ENCODE measurements around the gene PITX1.

The PITX1 gene

DNA sequence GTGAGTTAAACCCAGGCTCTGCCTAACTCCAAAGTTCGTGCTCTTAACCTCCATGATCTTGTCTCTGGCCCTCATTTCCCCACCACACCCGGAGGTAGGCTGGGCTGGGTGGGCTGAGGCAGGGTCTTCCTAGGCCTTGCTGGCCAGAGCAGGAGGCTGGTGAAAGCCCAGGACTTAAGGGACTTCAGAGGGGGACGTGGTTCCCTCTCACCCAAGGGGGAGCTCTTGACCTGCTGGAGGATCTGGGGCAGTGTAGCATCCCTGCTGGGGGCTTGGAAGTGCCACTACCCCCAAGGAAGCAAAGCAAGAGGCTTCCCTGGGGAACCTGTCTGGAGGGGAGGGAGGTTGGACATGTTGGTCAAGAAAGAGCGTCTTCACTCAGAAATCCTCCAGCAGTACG lies 14.7 kb downstream of the PITX1 start:
- H3K27me3 ChIP-seq (ENCODE audit: control insufficient read depth, insufficient read depth, low read length): no peaks in the 10 kb centered on the region
- WGBS (ENCODE audit: insufficient coverage, insufficient read length): no CpG with 5 or more reads among the region's 5 CpGs
- no peak overlapping the region for H3K27ac ChIP-seq (ENCODE audit: low read length)
- DNase-seq (ENCODE audit: low read depth, low spot score): no peak
- no peaks in the 10 kb centered on the region; the same call in 1 of the 2 replicates for H3K36me3 ChIP-seq (ENCODE audit: control insufficient read depth, insufficient read depth, low read length)
- H3K4me3 ChIP-seq (ENCODE audit: low read length): no peak overlapping the region
- H3K9me3 ChIP-seq (ENCODE audit: control insufficient read depth, insufficient read depth, low read length): no peaks in the 10 kb centered on the region
- H3K4me1 ChIP-seq (ENCODE audit: control insufficient read depth, insufficient read depth, low read length): peaks cover 1% of the 10 kb centered on the region; the same call in 1 of the 2 replicates

DNA sequence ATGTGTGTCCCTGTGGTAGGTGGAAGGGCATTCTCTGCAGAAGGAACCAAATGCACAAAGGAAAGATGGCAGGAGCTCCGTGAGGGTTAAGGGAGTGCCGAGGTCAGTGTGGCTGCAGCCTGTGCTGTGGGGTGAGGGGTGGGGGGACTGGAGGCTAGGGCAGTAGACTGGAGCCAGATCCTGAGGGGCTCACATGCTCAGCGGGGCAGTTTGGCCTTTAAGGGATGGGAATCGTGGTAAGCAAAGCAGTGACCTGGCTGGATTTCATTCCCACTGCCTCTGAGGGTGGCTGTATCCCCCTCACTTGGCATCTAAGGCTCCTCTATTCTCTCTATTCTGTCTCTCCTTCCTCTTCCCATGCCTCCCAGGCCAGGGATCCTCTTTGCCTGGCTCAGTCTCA lies 15.6 kb downstream of the PITX1 start:
- DNase-seq (ENCODE audit: low read depth, low spot score): no peak
- Histone ChIP-seq H3K9me3 (ENCODE audit: control insufficient read depth, insufficient read depth, low read length) (no peaks in the 10 kb centered on the region), H3K27ac (ENCODE audit: low read length) (no peak overlapping the region), H3K4me3 (ENCODE audit: low read length) (no peak overlapping the region), H3K4me1 (ENCODE audit: control insufficient read depth, insufficient read depth, low read length) (peaks cover 1% of the 10 kb centered on the region; the same call in 1 of the 2 replicates), H3K36me3 (ENCODE audit: control insufficient read depth, insufficient read depth, low read length) (no peaks in the 10 kb centered on the region; the same call in 1 of the 2 replicates), H3K27me3 (ENCODE audit: control insufficient read depth, insufficient read depth, low read length) (no peaks in the 10 kb centered on the region)
- WGBS (ENCODE audit: insufficient coverage, insufficient read length): no CpG with 5 or more reads among the region's 4 CpGs

DNA sequence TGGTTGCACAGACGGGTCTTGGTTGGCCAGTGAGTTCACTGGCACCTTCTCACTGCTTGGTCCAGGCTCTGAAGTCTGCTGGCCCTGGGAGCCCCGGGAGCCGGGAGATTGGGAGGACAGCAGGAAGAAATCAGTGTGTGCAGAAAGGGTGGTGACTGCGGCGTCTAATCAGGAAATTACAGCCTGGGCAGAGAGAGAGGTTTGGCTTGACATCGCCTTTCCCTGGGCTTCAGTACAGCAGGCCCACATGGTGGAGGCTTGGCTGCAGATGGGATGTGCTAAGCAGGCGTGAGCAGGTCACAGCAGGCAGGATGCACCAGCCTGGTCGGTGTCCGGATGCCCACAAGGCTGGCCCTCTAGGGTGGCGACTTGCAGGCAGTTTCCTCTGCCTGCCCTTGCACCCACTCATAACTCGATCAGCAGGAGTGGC lies 17.2 kb downstream of the PITX1 start:
- peaks cover 1% of the 10 kb centered on the region; the same call in 1 of the 2 replicates for H3K4me1 ChIP-seq (ENCODE audit: control insufficient read depth, insufficient read depth, low read length)
- no CpG with 5 or more reads among the region's 11 CpGs for whole genome bisulfite sequencing (ENCODE audit: insufficient coverage, insufficient read length)
- H3K36me3 ChIP-seq (ENCODE audit: control insufficient read depth, insufficient read depth, low read length): no peaks in the 10 kb centered on the region; the same call in 1 of the 2 replicates
- H3K27ac ChIP-seq (ENCODE audit: low read length): no peak overlapping the region
- no peaks in the 10 kb centered on the region for H3K27me3 ChIP-seq (ENCODE audit: control insufficient read depth, insufficient read depth, low read length)
- no peak overlapping the region for H3K4me3 ChIP-seq (ENCODE audit: low read length)
- H3K9me3 ChIP-seq (ENCODE audit: control insufficient read depth, insufficient read depth, low read length): no peaks in the 10 kb centered on the region
- no peak for DNase-seq (ENCODE audit: low read depth, low spot score)

DNA sequence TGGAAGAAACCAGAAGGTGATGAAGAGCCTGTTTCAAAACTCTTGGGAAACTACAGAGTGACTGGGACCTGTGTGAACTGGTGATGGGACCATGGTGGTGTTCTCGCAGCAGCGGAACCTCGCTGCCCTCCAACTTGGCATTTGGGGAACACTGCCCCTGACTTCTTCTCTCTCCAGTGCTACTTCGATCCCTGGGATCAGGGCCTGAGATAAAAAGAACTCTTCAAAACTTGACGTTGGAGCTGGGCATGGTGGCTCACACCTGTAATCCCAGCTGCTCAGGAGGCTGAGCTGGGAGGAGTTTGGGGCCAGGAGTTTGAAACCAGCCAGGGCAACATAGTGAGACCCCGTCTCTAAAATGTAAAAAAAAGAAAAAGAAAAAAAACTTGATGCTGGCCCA lies 18.1 kb downstream of the PITX1 start:
- no peak for DNase-seq (ENCODE audit: low read depth, low spot score)
- H3K9me3 ChIP-seq (ENCODE audit: control insufficient read depth, insufficient read depth, low read length): no peaks in the 10 kb centered on the region
- no peak overlapping the region for H3K27ac ChIP-seq (ENCODE audit: low read length)
- H3K36me3 ChIP-seq (ENCODE audit: control insufficient read depth, insufficient read depth, low read length): no peaks in the 10 kb centered on the region; the same call in 1 of the 2 replicates
- H3K4me3 ChIP-seq (ENCODE audit: low read length): no peak overlapping the region
- peaks cover 1% of the 10 kb centered on the region; the same call in 1 of the 2 replicates for H3K4me1 ChIP-seq (ENCODE audit: control insufficient read depth, insufficient read depth, low read length)
- no peaks in the 10 kb centered on the region for H3K27me3 ChIP-seq (ENCODE audit: control insufficient read depth, insufficient read depth, low read length)
- no CpG with 5 or more reads among the region's 6 CpGs for WGBS (ENCODE audit: insufficient coverage, insufficient read length)

DNA sequence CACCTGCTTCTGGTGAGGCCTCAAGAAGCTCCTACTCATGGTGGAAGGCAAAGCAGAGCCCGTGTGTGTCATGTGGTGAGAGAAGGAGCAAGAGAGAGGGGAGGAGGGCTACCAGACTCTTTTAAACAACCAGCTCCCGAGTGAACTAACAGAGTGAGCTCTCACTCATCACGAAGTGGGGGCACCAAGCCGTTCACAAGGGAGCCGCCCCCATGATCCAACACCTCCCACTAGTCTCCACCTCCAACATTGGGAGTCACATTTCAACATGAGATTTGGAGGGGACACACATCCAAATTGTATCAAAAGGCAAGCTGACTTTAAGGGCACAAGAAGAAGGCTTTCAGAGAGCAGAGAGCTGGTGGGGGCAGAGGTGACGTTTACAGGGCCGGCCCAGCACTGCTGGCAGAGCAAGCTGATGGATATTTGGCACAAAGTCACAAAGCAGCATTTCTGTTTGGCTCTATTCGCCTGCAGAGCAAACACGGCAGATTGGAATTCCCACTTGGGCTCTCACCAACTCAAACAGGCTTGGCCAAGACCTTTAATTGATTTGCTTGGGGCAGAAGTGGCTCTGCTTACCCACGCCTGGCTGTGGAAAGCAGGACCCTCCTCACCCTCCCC lies 20.0 kb downstream of the PITX1 start:
- no CpG with 5 or more reads among the region's 10 CpGs for WGBS (ENCODE audit: insufficient coverage, insufficient read length)
- DNase-seq (ENCODE audit: low read depth, low spot score): no peak
- no peak overlapping the region for H3K27ac ChIP-seq (ENCODE audit: low read length)

DNA sequence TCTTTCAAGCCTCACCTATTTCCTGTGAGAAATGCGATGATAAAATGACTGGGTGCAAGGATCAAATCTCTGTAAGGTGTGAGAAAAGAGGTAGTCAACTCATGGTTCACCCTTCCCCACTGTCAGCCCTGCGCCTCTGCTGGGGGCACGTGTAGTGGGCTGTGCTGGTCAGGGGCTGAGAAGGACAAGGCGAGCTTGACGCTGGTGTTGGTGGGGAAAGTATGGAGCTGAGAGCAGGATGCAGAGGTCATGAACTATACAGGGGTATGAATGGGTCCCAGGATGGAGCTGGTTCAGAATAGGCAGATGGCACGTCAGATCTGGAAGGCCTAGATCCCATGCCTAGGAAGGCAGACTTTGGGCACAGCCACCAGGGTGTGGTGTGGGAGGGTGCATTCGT lies 20.6 kb downstream of the PITX1 start:
- no peaks in the 10 kb centered on the region for H3K27me3 ChIP-seq (ENCODE audit: control insufficient read depth, insufficient read depth, low read length)
- peaks cover 1% of the 10 kb centered on the region; the same call in 1 of the 2 replicates for H3K4me1 ChIP-seq (ENCODE audit: control insufficient read depth, insufficient read depth, low read length)
- H3K36me3 ChIP-seq (ENCODE audit: control insufficient read depth, insufficient read depth, low read length): no peaks in the 10 kb centered on the region
- no peak overlapping the region for H3K4me3 ChIP-seq (ENCODE audit: low read length)
- H3K27ac ChIP-seq (ENCODE audit: low read length): no peak overlapping the region
- no CpG with 5 or more reads among the region's 7 CpGs for WGBS (ENCODE audit: insufficient coverage, insufficient read length)
- H3K9me3 ChIP-seq (ENCODE audit: control insufficient read depth, insufficient read depth, low read length): no peaks in the 10 kb centered on the region
- DNase-seq (ENCODE audit: low read depth, low spot score): no peak

More for the DNA sequence above, 20.0 kb downstream of the PITX1 start:
- H3K36me3 ChIP-seq (ENCODE audit: control insufficient read depth, insufficient read depth, low read length): no peaks in the 10 kb centered on the region
- no peaks in the 10 kb centered on the region for H3K27me3 ChIP-seq (ENCODE audit: control insufficient read depth, insufficient read depth, low read length)
- no peak overlapping the region for H3K4me3 ChIP-seq (ENCODE audit: low read length)
- H3K4me1 ChIP-seq (ENCODE audit: control insufficient read depth, insufficient read depth, low read length): peaks cover 1% of the 10 kb centered on the region; the same call in 1 of the 2 replicates
- H3K9me3 ChIP-seq (ENCODE audit: control insufficient read depth, insufficient read depth, low read length): no peaks in the 10 kb centered on the region

DNA sequence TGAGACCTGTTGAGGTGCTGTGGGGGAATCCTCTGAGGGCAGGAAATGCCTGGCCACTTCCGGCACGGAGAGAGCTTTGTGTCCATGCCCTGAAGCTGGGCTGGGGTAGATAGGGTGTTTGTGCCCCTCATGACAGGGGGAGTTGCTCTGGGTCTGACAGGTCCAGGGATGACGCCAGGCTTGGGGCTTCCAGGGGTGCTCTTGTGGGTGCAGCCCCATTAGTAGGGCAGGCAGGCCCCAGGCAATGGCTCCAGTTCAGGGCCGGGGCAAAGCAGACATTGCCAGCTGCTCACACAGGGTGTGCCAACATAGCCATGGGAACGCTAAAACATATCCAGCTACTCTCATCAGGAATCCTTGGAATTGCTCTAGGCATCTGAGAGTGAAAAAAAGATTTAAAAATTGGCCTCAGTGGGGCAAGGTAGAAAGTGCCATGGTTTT lies 21.1 kb downstream of the PITX1 start:
- Histone ChIP-seq H3K27me3 (ENCODE audit: control insufficient read depth, insufficient read depth, low read length) (no peaks in the 10 kb centered on the region), H3K4me3 (ENCODE audit: low read length) (no peak overlapping the region), H3K36me3 (ENCODE audit: control insufficient read depth, insufficient read depth, low read length) (no peaks in the 10 kb centered on the region), H3K27ac (ENCODE audit: low read length) (no peak overlapping the region), H3K4me1 (ENCODE audit: control insufficient read depth, insufficient read depth, low read length) (peaks cover 1% of the 10 kb centered on the region; the same call in 1 of the 2 replicates), H3K9me3 (ENCODE audit: control insufficient read depth, insufficient read depth, low read length) (no peaks in the 10 kb centered on the region)
- no CpG with 5 or more reads among the region's 5 CpGs for WGBS (ENCODE audit: insufficient coverage, insufficient read length)
- no peak for DNase-seq (ENCODE audit: low read depth, low spot score)

DNA sequence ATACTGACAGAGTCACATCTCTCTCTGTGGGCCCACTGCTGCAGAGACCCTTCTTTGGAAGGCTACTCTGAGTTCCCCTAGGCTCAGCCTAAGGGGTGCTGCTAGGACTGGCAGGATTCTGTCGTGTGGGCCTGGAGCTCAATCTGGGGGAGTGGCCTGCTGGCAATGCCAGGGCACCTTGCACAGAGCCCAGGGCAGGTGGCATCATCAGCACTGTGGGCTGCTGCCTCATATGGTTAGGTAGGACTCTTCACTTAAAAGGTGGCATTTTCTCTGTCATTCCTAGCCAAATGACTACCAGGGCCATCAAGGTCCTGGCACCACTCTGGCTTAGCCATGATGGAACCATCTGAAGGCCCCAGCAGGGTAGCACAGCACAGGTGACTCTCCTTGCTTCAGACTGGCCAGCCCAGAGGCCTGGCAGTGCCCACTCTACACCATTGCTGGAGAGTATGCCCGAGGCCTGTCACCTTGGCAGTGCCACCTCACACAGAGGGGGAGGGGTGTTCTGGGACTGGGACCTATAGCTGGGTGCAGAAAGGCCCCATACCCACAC lies 21.9 kb downstream of the PITX1 start:
- Histone ChIP-seq H3K9me3 (ENCODE audit: control insufficient read depth, insufficient read depth, low read length) (no peaks in the 10 kb centered on the region), H3K27ac (ENCODE audit: low read length) (no peak overlapping the region), H3K27me3 (ENCODE audit: control insufficient read depth, insufficient read depth, low read length) (no peaks in the 10 kb centered on the region), H3K36me3 (ENCODE audit: control insufficient read depth, insufficient read depth, low read length) (no peaks in the 10 kb centered on the region), H3K4me1 (ENCODE audit: control insufficient read depth, insufficient read depth, low read length) (peaks cover 1% of the 10 kb centered on the region; the same call in 1 of the 2 replicates), H3K4me3 (ENCODE audit: low read length) (no peak overlapping the region)
- WGBS (ENCODE audit: insufficient coverage, insufficient read length): no CpG with 5 or more reads among the region's 2 CpGs
- DNase-seq (ENCODE audit: low read depth, low spot score): no peak

DNA sequence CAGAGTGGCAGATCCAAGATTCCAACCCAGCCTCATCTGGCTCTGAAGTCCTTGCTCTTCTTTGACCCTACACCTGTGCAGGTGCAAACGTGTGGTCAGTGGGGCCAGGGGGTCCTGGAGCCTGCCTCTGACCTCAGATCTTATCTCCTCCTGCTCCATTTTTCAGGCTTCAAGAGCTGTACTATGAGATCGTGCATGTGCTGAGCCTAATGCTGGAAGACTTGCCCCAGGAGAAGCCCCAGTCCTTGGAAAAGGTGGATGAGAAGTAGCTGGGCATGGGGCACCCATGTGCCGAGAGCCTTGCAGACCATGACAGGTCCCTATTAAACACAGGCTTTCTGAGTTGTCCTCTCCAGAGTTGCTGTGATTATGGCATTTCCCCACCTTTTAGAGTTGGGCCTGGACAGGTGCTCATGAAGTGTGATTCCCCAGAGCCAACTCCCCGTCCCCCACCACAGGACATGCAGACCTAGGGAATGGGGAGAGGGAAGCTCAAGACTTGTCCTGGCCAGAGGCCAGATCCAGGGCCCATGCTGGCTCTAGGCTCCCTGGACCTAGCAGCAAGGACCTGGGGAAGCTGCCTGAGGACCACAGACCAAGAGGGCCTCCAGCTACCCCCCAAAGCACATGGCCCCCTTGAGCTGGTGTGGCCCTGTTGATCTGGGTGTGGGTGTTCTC lies 22.5 kb downstream of the PITX1 start:
- Histone ChIP-seq H3K4me1 (ENCODE audit: control insufficient read depth, insufficient read depth, low read length) (no peaks in the 10 kb centered on the region), H3K27ac (ENCODE audit: low read length) (no peak overlapping the region), H3K9me3 (ENCODE audit: control insufficient read depth, insufficient read depth, low read length) (no peaks in the 10 kb centered on the region), H3K36me3 (ENCODE audit: control insufficient read depth, insufficient read depth, low read length) (no peaks in the 10 kb centered on the region), H3K4me3 (ENCODE audit: low read length) (no peak overlapping the region), H3K27me3 (ENCODE audit: control insufficient read depth, insufficient read depth, low read length) (no peaks in the 10 kb centered on the region)
- no CpG with 5 or more reads among the region's 4 CpGs for WGBS (ENCODE audit: insufficient coverage, insufficient read length)
- DNase-seq (ENCODE audit: low read depth, low spot score): no peak

DNA sequence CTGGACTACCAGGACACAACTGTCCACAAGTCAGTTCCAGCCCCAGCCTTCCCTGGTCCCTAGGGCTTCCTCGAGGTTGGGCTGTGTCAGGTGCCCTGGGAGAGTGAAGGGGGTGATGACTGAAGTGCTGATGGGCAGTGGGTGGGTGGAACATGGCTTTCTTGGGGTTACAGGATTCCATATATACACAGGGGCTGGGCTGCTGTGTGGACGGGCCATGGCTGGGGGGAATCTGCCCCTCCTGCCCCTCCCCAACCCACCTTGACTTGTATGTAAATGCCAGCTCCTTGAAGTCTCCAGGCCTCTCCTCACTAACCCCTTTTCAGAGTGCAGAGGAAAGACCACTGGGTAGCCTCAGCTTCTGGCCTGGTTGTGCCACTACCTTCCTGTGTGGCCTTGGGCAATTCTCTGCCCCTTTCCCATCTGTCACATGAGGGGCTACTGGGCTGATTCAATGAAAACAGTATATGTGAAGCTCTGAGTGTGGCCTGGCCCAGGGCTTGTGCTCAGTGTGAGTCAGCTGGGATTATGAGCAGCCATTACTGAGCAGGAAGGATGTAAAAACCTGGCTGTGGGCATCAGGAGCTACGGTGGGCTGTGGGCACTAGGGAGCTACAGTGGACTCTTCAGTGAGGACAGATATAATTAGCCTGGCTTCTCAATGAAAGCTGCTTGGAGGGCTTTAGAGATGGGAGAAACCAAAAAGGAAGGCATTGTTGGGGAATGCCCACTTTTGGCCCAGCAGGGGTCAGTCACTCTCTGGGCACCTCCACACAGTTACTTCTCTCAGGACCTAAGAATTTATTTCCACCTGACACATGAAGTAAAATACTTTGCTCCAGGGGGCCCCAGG lies 23.3 kb downstream of the PITX1 start:
- WGBS (ENCODE audit: insufficient coverage, insufficient read length): no CpG with 5 or more reads among the region's 3 CpGs
- Histone ChIP-seq H3K4me1 (ENCODE audit: control insufficient read depth, insufficient read depth, low read length) (no peaks in the 10 kb centered on the region), H3K36me3 (ENCODE audit: control insufficient read depth, insufficient read depth, low read length) (no peaks in the 10 kb centered on the region), H3K9me3 (ENCODE audit: control insufficient read depth, insufficient read depth, low read length) (no peaks in the 10 kb centered on the region), H3K27ac (ENCODE audit: low read length) (no peak overlapping the region), H3K27me3 (ENCODE audit: control insufficient read depth, insufficient read depth, low read length) (no peaks in the 10 kb centered on the region), H3K4me3 (ENCODE audit: low read length) (no peak overlapping the region)
- DNase-seq (ENCODE audit: low read depth, low spot score): no peak

Data from iPS DF 6.9 (cell line).